Activated CD8-positive, alpha-beta memory T cell treated with anti-CD3 and anti-CD28 coated beads, Interleukin-2, amount 50 U/mL, for 24 hours (primary cell): ENCODE measurements around the gene TBC1D10B.
"Not testable (repeated sequence)": the region's sequence is repeated elsewhere in the genome, so short reads cannot be mapped to it uniquely, and the experiment has no call there.

Source experiments
- DNase-seq: peaks from one replicate; pipeline ENCODE4 v3.0.0-alpha.2; 2020; ENCODE audit errors: extremely low read depth

TBC1D10B gene

DNA sequence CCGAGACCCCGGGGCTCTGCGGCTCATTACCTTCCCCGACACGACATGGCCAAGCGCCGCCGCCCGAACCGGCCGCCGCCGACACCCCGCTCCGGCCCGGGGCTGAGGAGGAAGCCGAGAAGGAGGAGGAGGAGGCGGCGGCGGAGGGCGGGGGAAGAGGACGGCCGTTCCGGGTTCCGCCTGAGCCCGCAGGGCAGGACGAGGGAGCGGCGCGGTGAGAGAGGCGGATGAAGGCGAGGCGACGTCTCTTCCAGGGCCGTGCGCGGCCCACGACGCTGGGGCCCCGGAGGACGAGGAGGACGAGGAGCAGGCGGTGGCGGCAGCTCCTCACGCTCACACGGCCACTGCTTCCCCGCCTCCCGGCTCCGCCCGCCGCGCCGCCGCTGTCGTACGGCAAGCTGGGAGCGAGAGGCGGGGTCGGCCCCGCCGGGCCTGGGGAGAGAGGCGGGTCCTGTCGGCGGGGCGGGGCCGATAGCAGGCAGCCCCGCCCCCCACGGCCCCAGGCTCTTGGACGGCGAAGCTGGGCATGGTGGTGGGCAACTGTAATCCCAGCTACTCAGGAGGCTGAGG is 35.2 kb downstream of the TBC1D10B start:
- DNase-seq: peak; percentile 43

DNA sequence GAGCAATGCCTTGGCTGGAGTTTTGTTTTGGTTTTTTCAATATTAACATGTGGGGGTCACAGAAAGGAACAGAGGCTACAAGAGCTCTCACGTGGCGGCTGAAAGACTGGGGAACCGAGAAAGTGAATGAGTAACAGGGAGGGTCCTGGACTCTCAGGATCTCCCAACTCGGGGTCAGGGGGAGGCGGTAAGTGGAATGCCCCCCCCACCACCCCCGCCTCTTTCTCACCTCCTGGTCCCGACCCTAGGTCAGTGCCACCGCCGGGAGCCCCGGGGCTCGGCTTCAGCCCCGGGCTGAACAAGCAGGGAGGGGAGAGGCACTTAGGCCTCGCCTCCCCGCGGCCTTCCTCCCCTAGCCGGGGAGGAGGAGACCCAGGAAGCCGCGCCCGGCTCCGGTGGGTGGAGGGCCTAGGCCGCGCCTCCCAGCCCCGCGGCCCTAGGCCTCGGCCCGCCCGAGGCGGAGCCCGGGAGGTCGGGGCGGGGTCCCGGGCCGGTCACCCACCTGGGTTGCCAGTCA is 35.8 kb downstream of the TBC1D10B start:
- DNase-seq: peak; percentile 49

GRCh38 chr16:30324220-30324619 is 46.1 kb downstream of the TBC1D10B start:
- DNase-seq: not testable (repeated sequence)

- DNase-seq: not testable (repeated sequence)
Observed at GRCh38 chr16:30318647-30319046, 51.6 kb downstream of the TBC1D10B start.

DNA sequence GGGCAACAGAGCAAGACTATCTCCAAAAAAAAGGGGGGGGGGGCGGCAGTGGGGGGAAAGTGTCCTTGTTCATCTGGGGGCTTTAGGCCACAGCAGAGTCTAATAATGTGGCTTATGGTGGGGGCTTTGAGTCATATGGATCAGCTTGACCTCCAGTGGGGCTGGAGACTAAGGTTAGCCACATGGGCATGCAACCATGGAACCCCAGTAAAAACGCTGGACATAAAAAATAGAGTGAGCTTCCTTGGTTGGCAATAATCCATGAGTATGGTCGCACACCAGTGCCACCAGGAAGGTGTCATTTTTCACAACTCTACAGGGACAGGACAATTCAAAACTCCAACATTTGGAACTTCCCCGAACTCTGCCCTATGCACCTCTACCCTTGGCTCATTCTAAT is 59.4 kb downstream of the TBC1D10B start:
- not testable (repeated sequence) for DNase-seq

GRCh38 chr16:30309255-30309654 is 61.0 kb downstream of the TBC1D10B start:
- DNase-seq: not testable (repeated sequence)
